Astrocyte (in vitro differentiated cells and primary cell): ENCODE measurements around the gene GNAI3.

Source experiments
- CTCF ChIP-seq: IDR thresholded peaks from 2 replicates; pipeline ENCODE4 v1.5.1; 2011; ENCODE audit warnings: low read depth, mild to moderate bottlenecking, inconsistent platforms, low read length, moderate library complexity; ENCODE audit not compliant: insufficient read depth
- EZH2 ChIP-seq: IDR thresholded peaks from 2 replicates; pipeline ENCODE4 v1.6.1; 2012; ENCODE audit warnings: mild to moderate bottlenecking, low read length, inconsistent platforms; ENCODE audit not compliant: insufficient read depth

- no peak for TF ChIP-seq CTCF
- no peak for TF ChIP-seq EZH2
These were observed 31.5 kb upstream of the GNAI3 start for GRCh38 chr1:109516872-109517271.
